Natural killer cell (primary cell): ENCODE measurements around the gene MAP3K6. TPM values are rescaled to one million over a fixed set of nuclear protein-coding genes. Genes with fewer than 3 reads are reported as not detected.
A peak's percentile ranks its signal among the peaks of the same experiment; 100 is the strongest.

ENCODE experiments used
- ATAC-seq, 3 donors: fragments of 150-1000 bp in 2 of 3; fragments of 200-7000 bp in 1 of 3; cut with Tn5 transposase; 1 replicate in 1 of 3; 2 replicates in 2 of 3; pipeline ENCODE4 v1.10.0; 2021; ENCODE audit warnings: mild to moderate bottlenecking in 2 of 3, moderate library complexity in 2 of 3
- DNase-seq, 2 donors: peaks; one replicate each; pipeline versions ENCODE4 v3.0.0 to v3.0.0-alpha.2; 2013 to 2021; ENCODE audit warnings: mixed read lengths in 1 of 2
- H3K27ac ChIP-seq: one replicate; pipeline ENCODE4 v1.5.1; 2013; ENCODE audit warnings: mild to moderate bottlenecking, low read length
- H3K27me3 ChIP-seq: one replicate; pipeline ENCODE4 v1.6.1; 2013; ENCODE audit warnings: low read length; ENCODE audit not compliant: control insufficient read depth, insufficient read depth
- H3K36me3 ChIP-seq: one replicate; pipeline ENCODE4 v1.6.1; 2013; ENCODE audit warnings: low read length; ENCODE audit not compliant: control insufficient read depth, insufficient read depth
- H3K4me1 ChIP-seq: one replicate; pipeline ENCODE4 v1.6.1; 2013; ENCODE audit warnings: low read length; ENCODE audit not compliant: control insufficient read depth, insufficient read depth
- H3K4me3 ChIP-seq: one replicate; pipeline ENCODE4 v1.5.1; 2013; ENCODE audit warnings: low read length
- H3K9me3 ChIP-seq: one replicate; pipeline ENCODE4 v1.6.1; 2013; ENCODE audit warnings: low read length; ENCODE audit not compliant: control insufficient read depth, insufficient read depth
- H3K27ac Mint-ChIP-seq, 2 donors: one replicate each; pipeline ENCODE4 v1.8.0; 2022; ENCODE audit warnings: mild to moderate bottlenecking in 2 of 2, mixed read lengths in 2 of 2, moderate library complexity in 1 of 2
- H3K27me3 Mint-ChIP-seq, 2 donors: one replicate each; pipeline ENCODE4 v1.8.0; 2022; ENCODE audit warnings: low read depth in 2 of 2, mixed read lengths in 2 of 2
- H3K36me3 Mint-ChIP-seq: one replicate; pipeline ENCODE4 v1.8.0; 2022; ENCODE audit warnings: mixed read lengths
- H3K4me1 Mint-ChIP-seq, 2 donors: one replicate each; pipeline ENCODE4 v1.8.0; 2022; ENCODE audit warnings: mixed read lengths in 2 of 2
- H3K4me3 Mint-ChIP-seq: one replicate; pipeline ENCODE4 v1.8.0; 2022; ENCODE audit warnings: mild to moderate bottlenecking, moderate library complexity, mixed read lengths
- H3K9me3 Mint-ChIP-seq, 2 donors: one replicate each; pipeline ENCODE4 v1.8.0; 2022; ENCODE audit warnings: mixed read lengths in 2 of 2
- WGBS: methylation state at CpG from one replicate; pipeline ENCODE4 v1.1.7; 2013; ENCODE audit warnings: missing lambda C conversion rate; ENCODE audit not compliant: insufficient coverage; 5-methylcytosine and 5-hydroxymethylcytosine counted together
- intact Hi-C: fragments of 100-400 bp; cut with micrococcal nuclease; formaldehyde crosslinking; loops from one replicate; pipeline ENCODE4 v1.14.2; 2022
- total RNA-seq, 4 donors: library from RNA; stranded (reverse); fragments of 120-200 nt in 1 of 4; gene quantifications; one replicate each; pipeline versions ENCODE4 v1.2.3 to v1.2.4, GENCODE V29; 2013 to 2022
- TF ChIP-seq, protein P1 (sequence below): fragments of 200-600 bp; IDR thresholded peaks from one replicate; pipeline ENCODE4 v1.8.0; 2022; ENCODE audit warnings: antibody characterized with exemption

The MAP3K6 gene
- total RNA-seq, 3 donors from 2014 or later (not counting 1 experiment from before 2014, with no cell fraction given) = 8.2 to 15.1 (median 12.1) TPM

DNA sequence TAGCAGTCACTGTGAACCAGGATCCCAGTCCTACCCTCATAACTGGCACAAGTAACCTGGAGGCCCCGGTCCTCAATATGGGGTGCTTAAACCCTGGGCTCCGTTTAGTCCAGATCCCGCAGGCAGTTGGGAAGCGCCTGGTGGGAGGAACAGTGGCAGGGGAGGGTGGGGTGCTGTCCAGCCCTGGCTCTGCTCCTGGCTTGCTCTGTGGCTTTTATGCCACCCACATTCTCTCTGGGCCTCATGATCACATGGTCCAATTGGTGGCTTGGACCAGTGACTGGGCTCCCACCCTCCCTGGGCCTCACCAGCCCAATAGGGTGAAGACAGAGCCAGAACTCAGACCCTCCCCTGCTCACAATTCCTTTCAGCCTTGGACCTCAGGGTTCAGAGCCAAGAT lies 13.5 kb upstream of the MAP3K6 start:
- Histone ChIP-seq H3K36me3 (no peaks in the 10 kb centered on the region), H3K4me3 (no peak overlapping the region), H3K27me3 (no peaks in the 10 kb centered on the region), H3K4me1 (no peaks in the 10 kb centered on the region), H3K27ac (no peak overlapping the region), H3K9me3 (no peaks in the 10 kb centered on the region)
- DNase-seq = no peak
- peaks cover 0 to 7% of the 10 kb centered on the region in 2 donors for H3K27me3 Mint-ChIP-seq
- H3K4me1 Mint-ChIP-seq = no peaks in the 10 kb centered on the region
- no peak overlapping the region for H3K27ac Mint-ChIP-seq
- WGBS = 95% methylated on average over 4 of the region's 4 CpGs
- H3K4me3 Mint-ChIP-seq = no peak overlapping the region
- H3K9me3 Mint-ChIP-seq = no peaks in the 10 kb centered on the region
- ATAC-seq = no peak
- H3K36me3 Mint-ChIP-seq = no peaks in the 10 kb centered on the region
- TF ChIP-seq, protein P1, sequence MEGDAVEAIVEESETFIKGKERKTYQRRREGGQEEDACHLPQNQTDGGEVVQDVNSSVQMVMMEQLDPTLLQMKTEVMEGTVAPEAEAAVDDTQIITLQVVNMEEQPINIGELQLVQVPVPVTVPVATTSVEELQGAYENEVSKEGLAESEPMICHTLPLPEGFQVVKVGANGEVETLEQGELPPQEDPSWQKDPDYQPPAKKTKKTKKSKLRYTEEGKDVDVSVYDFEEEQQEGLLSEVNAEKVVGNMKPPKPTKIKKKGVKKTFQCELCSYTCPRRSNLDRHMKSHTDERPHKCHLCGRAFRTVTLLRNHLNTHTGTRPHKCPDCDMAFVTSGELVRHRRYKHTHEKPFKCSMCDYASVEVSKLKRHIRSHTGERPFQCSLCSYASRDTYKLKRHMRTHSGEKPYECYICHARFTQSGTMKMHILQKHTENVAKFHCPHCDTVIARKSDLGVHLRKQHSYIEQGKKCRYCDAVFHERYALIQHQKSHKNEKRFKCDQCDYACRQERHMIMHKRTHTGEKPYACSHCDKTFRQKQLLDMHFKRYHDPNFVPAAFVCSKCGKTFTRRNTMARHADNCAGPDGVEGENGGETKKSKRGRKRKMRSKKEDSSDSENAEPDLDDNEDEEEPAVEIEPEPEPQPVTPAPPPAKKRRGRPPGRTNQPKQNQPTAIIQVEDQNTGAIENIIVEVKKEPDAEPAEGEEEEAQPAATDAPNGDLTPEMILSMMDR = no peak
- intact Hi-C loops = no loop called here

DNA sequence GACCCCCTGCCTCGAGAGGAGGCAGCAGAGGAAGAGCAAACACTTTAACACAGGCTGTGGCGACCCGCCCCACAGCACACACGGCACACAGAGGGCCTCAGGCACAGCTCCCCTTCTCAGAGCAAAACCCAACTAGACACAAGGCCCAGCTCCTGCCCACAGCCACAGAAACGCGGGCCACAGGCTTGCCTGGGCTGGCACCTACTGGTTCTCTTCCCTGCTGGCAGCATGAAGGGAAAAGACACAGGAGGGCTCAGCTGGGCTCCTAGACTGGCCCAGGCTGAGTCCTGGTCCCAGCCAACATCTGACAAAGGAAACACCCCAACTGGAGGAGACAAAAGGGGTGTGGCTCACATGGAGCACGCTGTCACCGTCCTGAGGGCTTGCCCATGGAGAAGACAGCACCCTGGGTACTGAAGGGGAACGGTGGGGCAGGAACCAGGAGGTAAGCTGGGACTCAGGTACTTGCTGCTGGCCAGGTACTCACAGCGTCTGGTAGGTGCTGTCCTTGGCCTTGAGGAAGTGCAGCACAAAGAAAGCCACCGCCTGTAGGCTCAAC lies 12.9 kb upstream of the MAP3K6 start:
- Mint-ChIP-seq H3K4me3 (no peak overlapping the region), H3K36me3 (no peaks in the 10 kb centered on the region), H3K27ac (no peak overlapping the region), H3K9me3 (no peaks in the 10 kb centered on the region), H3K4me1 (no peaks in the 10 kb centered on the region), H3K27me3 (peaks cover 0 to 8% of the 10 kb centered on the region in 2 donors)
- Histone ChIP-seq H3K27me3 (no peaks in the 10 kb centered on the region), H3K4me3 (no peak overlapping the region), H3K9me3 (no peaks in the 10 kb centered on the region), H3K4me1 (no peaks in the 10 kb centered on the region), H3K27ac (no peak overlapping the region), H3K36me3 (no peaks in the 10 kb centered on the region)
- WGBS = 87% methylated on average over 11 of the region's 11 CpGs
- ATAC-seq (no peak), DNase-seq (no peak)
- intact Hi-C loops = no loop called here
- TF ChIP-seq, protein P1 = no peak

DNA sequence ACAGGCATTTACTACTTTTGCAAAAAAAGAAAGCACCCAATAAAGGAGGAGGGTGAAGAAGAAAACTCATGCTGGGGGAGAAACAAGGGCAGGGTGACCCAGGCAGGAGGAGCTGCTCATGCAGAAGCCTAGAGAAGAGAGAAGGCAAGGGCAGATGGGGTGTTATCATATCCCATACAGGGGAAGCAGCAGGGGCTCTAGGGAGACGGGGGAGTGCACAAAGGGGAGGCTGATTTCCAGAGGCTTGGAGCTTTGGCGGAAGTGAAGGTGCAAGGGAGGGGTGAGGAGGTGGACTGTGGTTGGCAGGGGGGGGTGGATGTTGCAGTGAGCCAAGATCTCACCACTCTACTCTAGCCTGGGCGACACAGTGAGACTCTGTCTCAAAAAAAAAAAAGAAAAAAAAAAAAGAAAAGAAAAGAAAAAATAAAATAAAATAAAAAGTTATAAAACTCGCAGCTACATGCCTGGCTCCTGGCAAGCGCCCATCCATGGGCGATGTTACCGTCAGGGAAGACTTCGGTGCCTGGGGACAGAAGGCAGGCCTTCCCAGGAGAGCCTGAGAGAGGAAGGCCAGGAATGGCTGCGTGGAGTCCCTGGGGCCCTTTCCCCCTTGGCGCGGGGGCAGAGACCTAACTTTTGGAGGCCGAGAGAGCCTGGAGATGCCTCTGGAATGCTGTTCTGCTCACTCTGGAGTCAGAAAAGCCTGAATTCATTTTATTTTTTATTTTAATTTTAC lies 11.2 kb upstream of the MAP3K6 start:
- H3K9me3 Mint-ChIP-seq = no peaks in the 10 kb centered on the region
- no peak for DNase-seq

More for the DNA sequence above, 11.2 kb upstream of the MAP3K6 start:
- 91% methylated on average over 11 of the region's 12 CpGs for WGBS
- Histone ChIP-seq H3K27me3 (no peaks in the 10 kb centered on the region), H3K4me3 (no peak overlapping the region), H3K9me3 (no peaks in the 10 kb centered on the region), H3K4me1 (no peaks in the 10 kb centered on the region), H3K36me3 (no peaks in the 10 kb centered on the region), H3K27ac (no peak overlapping the region)
- H3K4me1 Mint-ChIP-seq = no peaks in the 10 kb centered on the region
- H3K27me3 Mint-ChIP-seq = peaks cover 0 to 8% of the 10 kb centered on the region in 2 donors
- TF ChIP-seq, protein P1 = no peak
- no peak for ATAC-seq
- H3K27ac Mint-ChIP-seq = peak overlapping the region in 1 of 2 donors; percentile 23
- no peak overlapping the region for H3K4me3 Mint-ChIP-seq
- intact Hi-C loops = no loop called here
- no peaks in the 10 kb centered on the region for H3K36me3 Mint-ChIP-seq
